Measurements from ENCODE around the gene DACH1.
"Not testable (repeated sequence)": the region's sequence is repeated elsewhere in the genome, so short reads cannot be mapped to it uniquely, and the experiment has no call there.

DACH1 gene

GRCh38 chr13:71867131-71867814 is at the start of gene DACH1:
TSS of gene DACH1 (minus strand) at chr13:71867204.
- Mint-ChIP-seq H3K9me3 (peaks cover 2% of the 10 kb centered on the region), H3K4me3 (peak within 1 kb of the TSS; percentile 52), H3K27me3 (peaks cover 21% of the 10 kb centered on the region), H3K4me1 (peaks cover 14% of the 10 kb centered on the region), H3K36me3 (no peaks in the 10 kb centered on the region), H3K27ac (no peak within 1 kb of the TSS)
- no peak for ATAC-seq (ENCODE audit: low read depth)
- DNase-seq (ENCODE audit: low spot score in 2 of 2) = no peak

DNA sequence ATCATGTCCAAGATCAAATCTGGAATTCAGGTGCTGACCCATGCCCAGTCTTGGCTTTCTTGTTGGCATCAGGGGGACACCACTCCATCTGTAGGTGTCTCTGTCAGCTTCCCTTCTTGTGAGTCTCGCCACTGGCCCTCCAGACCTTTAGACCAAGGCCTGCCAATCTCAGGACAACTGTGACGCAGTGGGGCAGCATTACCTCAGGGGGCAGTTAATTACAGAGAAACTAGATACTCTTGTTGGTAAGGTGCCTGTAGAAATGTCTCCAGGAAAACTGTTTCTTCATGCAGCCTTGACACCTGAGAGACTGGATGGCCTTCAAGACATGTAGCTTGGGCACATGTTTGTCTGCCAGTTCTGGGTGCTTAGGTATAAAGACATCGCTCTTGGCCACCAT is 46.7 kb upstream of the DACH1 start:
- H3K27ac Mint-ChIP-seq = no peak overlapping the region

DNA sequence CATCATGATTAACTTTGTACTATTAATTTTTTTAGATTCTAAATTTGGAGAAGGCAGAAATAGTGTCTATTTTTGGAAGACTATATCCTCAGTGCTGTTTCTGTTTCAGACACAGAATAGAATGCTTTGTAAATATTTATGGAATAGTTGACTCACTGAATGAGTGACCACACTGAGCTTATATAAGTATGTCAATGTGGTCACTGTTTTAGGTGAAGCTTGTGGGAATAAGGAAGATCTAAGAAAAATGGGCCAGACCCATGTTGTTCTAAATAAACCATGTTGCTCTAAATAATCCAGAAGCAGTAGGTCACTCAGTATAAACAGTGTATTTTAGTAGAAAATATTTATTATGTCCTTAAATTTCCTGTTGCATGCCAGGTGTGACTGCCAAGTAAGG is 45.5 kb upstream of the DACH1 start:
- no peak for DNase-seq (ENCODE audit: low spot score in 2 of 2)
- ATAC-seq (ENCODE audit: low read depth) = no peak
- H3K27me3 Mint-ChIP-seq = no peaks in the 10 kb centered on the region
- no peaks in the 10 kb centered on the region for H3K9me3 Mint-ChIP-seq
- no peaks in the 10 kb centered on the region for H3K4me1 Mint-ChIP-seq
- H3K27ac Mint-ChIP-seq = no peak overlapping the region
- H3K36me3 Mint-ChIP-seq = no peaks in the 10 kb centered on the region
- H3K4me3 Mint-ChIP-seq = no peak overlapping the region

More for the DNA sequence above, 46.7 kb upstream of the DACH1 start:
- no peak overlapping the region for H3K4me3 Mint-ChIP-seq
- no peaks in the 10 kb centered on the region for H3K36me3 Mint-ChIP-seq
- H3K9me3 Mint-ChIP-seq = no peaks in the 10 kb centered on the region
- ATAC-seq (ENCODE audit: low read depth) = no peak
- H3K27me3 Mint-ChIP-seq = no peaks in the 10 kb centered on the region
- H3K4me1 Mint-ChIP-seq = no peaks in the 10 kb centered on the region
- no peak for DNase-seq (ENCODE audit: low spot score in 2 of 2)

DNA sequence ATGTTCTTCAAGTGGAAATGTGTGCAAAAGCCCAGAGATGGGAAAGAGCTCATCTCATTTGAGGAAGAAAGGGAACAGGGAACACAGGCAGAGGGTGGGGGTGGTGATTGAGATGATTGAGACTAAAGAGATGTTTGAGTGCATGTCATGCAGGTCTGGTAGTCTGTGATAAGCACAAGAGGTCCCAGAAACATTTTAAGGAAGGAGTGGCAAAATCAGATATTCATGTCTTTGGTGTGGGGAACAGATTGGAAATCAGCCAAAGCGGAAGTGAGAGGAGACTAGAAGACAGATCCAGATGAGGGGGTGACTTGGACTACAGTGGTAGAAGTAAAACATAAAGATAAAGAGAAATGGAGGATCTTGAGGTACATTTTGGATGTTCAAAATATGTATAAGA is 39.4 kb upstream of the DACH1 start:
- no peak overlapping the region for H3K27ac Mint-ChIP-seq
- no peak overlapping the region for H3K4me3 Mint-ChIP-seq
- H3K4me1 Mint-ChIP-seq = no peaks in the 10 kb centered on the region
- H3K9me3 Mint-ChIP-seq = peaks cover 2% of the 10 kb centered on the region
- no peaks in the 10 kb centered on the region for H3K27me3 Mint-ChIP-seq
- no peaks in the 10 kb centered on the region for H3K36me3 Mint-ChIP-seq
- no peak for DNase-seq (ENCODE audit: low spot score in 2 of 2)
- ATAC-seq (ENCODE audit: low read depth) = no peak

DNA sequence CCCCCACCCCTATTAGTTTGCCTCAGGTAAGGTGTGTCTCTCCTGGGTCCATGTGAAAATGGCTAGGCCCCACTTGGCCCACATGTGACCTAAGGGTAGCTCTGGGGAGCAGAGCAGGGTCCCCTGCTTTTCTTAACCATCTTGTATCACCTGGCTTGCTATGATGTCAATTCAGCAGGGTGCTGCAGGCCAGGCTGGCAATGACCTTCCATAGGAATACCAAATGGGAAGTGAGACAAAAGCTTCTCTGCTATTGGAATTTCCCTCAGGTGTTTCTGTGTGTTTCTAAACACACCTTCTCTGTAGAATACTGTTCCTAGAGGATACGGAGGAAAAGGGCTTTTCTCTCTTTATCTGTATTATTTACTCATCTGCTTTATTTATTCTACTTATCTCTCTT is 35.7 kb upstream of the DACH1 start:
- no peak overlapping the region for H3K4me3 Mint-ChIP-seq
- peaks cover 3% of the 10 kb centered on the region for H3K9me3 Mint-ChIP-seq
- no peaks in the 10 kb centered on the region for H3K27me3 Mint-ChIP-seq
- ATAC-seq (ENCODE audit: low read depth) (no peak), DNase-seq (ENCODE audit: low spot score in 2 of 2) (no peak)
- H3K27ac Mint-ChIP-seq = no peak overlapping the region
- H3K36me3 Mint-ChIP-seq = no peaks in the 10 kb centered on the region
- H3K4me1 Mint-ChIP-seq = no peaks in the 10 kb centered on the region

GRCh38 chr13:71893506-71893905 is 26.5 kb upstream of the DACH1 start:
- not testable (repeated sequence) for H3K4me3 Mint-ChIP-seq; H3K4me1 Mint-ChIP-seq; H3K27me3 Mint-ChIP-seq; H3K9me3 Mint-ChIP-seq; ATAC-seq (ENCODE audit: low read depth); DNase-seq (ENCODE audit: low spot score in 2 of 2); H3K36me3 Mint-ChIP-seq; H3K27ac Mint-ChIP-seq

- no peaks in the 10 kb centered on the region for H3K4me1 Mint-ChIP-seq
- H3K27me3 Mint-ChIP-seq = no peaks in the 10 kb centered on the region
- H3K27ac Mint-ChIP-seq = no peak overlapping the region
- DNase-seq (ENCODE audit: low spot score in 2 of 2) (no peak), ATAC-seq (ENCODE audit: low read depth) (no peak)
- peaks cover 7% of the 10 kb centered on the region for H3K9me3 Mint-ChIP-seq
- H3K36me3 Mint-ChIP-seq = no peaks in the 10 kb centered on the region
- no peak overlapping the region for H3K4me3 Mint-ChIP-seq
These were observed 19.9 kb upstream of the DACH1 start for GRCh38 chr13:71886880-71887279.

DNA sequence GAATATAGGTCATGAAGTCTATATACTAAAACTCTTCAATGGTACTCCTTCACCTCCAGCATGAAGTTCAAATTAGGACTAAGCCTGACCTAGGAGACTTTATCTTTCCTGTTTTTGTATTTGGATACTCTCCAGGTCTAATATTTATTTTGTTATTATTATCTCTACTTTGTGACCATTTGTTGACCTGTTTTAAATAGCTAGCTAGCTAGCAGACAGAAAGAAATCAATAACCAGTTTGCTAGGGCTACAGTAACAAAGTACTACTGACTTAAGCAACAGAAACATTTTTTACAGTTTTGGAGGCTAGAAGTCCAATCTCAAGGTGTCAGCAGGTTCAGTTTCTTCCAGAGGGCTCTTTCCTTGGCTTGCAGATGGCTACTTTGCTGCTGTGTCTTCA is 15.1 kb upstream of the DACH1 start:
- H3K4me3 Mint-ChIP-seq = no peak overlapping the region
- H3K9me3 Mint-ChIP-seq = peaks cover 8% of the 10 kb centered on the region
- ATAC-seq (ENCODE audit: low read depth) = no peak
- H3K36me3 Mint-ChIP-seq = no peaks in the 10 kb centered on the region
- H3K27ac Mint-ChIP-seq = no peak overlapping the region
- H3K4me1 Mint-ChIP-seq = no peaks in the 10 kb centered on the region
- DNase-seq (ENCODE audit: low spot score in 2 of 2) = no peak
- no peaks in the 10 kb centered on the region for H3K27me3 Mint-ChIP-seq

GRCh38 chr13:71880753-71881541 is 13.9 kb upstream of the DACH1 start:
- Mint-ChIP-seq H3K27me3 (no peaks in the 10 kb centered on the region), H3K27ac (no peak overlapping the region), H3K9me3 (peaks cover 8% of the 10 kb centered on the region), H3K4me3 (no peak overlapping the region), H3K4me1 (no peaks in the 10 kb centered on the region), H3K36me3 (no peaks in the 10 kb centered on the region)
- DNase-seq (ENCODE audit: low spot score in 2 of 2) (no peak), ATAC-seq (ENCODE audit: low read depth) (no peak)

DNA sequence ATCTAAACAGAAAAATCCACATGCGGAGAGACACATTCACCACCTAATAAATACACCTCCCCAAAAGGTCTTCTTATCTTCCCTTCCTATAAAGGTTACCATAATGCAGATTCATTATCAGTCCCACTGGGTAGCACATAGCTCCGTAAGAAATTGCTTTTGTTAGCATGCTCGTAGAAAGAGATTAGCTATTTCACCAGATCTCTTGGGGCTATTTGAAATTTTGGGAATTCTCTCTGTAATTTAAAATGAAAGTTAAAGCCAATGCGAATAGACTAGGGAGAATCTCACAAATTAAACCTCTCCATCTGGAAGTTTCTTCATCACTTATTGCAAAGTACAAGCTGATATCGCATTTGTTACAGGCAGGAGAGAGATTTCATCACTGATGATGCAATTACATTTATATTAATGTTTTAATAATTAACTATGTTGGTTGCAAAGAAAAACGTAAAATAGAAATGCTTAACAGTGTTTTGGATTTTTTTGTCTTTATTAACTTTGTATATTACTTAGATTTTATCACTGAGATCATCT is 12.9 kb upstream of the DACH1 start:
- H3K4me1 Mint-ChIP-seq = no peaks in the 10 kb centered on the region
- no peaks in the 10 kb centered on the region for H3K27me3 Mint-ChIP-seq
- H3K4me3 Mint-ChIP-seq = no peak overlapping the region
- H3K27ac Mint-ChIP-seq = no peak overlapping the region
- peaks cover 5% of the 10 kb centered on the region for H3K9me3 Mint-ChIP-seq
- no peaks in the 10 kb centered on the region for H3K36me3 Mint-ChIP-seq
- DNase-seq (ENCODE audit: low spot score in 2 of 2) = no peak
- no peak for ATAC-seq (ENCODE audit: low read depth)

DNA sequence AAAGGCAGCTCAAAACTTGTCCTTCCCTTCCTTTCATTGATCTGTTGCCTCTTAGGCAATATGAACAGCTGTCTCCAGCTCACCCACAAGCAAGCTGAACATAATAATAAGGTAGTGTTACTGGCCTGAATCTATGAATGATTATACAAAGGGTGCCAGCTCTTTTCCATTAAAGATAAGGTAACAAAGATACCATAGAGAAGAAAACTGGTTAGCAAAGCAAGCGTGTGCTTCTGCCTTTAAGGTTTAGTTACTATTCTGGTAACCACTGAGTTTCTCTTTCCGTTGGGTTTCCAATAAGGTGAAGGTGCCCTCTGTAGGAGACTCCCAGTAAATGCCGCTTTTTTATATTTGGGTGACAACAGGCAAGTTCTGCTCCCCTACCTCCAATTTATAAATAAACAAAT is 12.1 kb upstream of the DACH1 start:
- H3K4me1 Mint-ChIP-seq = no peaks in the 10 kb centered on the region
- no peak overlapping the region for H3K27ac Mint-ChIP-seq
- ATAC-seq (ENCODE audit: low read depth) (no peak), DNase-seq (ENCODE audit: low spot score in 2 of 2) (no peak)
- peaks cover 4% of the 10 kb centered on the region for H3K9me3 Mint-ChIP-seq
- no peaks in the 10 kb centered on the region for H3K27me3 Mint-ChIP-seq
- no peaks in the 10 kb centered on the region for H3K36me3 Mint-ChIP-seq
- no peak overlapping the region for H3K4me3 Mint-ChIP-seq

- Mint-ChIP-seq H3K4me3 (no peak overlapping the region), H3K36me3 (no peaks in the 10 kb centered on the region), H3K27ac (no peak overlapping the region), H3K4me1 (no peaks in the 10 kb centered on the region), H3K27me3 (no peaks in the 10 kb centered on the region), H3K9me3 (peaks cover 3% of the 10 kb centered on the region)
- DNase-seq (ENCODE audit: low spot score in 2 of 2) (no peak), ATAC-seq (ENCODE audit: low read depth) (no peak)
These were observed 10.3 kb upstream of the DACH1 start for GRCh38 chr13:71877256-71877653.

DNA sequence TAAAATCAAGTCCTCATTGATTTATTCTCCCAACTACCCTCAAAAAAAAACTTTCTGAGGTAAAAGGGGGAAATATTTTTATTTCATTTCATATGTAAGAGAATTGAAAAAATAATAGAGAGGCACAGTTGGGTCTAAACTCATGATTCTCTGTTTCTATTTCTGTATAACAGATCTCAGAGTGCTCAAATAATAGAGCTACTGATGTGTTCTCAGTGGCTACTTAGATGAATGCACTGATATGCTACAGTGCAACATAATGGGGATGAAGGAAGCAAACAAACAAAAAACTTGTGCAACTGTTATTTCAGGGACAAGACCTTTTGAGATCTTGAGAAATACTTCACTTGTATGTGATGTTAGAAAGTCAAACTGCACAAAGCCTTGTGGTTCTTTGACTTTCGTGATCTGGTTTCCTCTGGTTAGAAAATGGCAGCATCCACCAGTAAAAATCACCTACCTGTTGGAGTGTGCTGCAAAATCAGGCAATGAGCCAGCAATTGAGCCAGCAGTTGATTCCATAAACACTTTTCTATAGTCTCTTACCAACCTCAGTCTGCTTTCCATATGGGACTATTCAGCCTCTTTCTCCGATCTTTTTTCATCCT is 9.7 kb upstream of the DACH1 start:
- no peaks in the 10 kb centered on the region for H3K27me3 Mint-ChIP-seq
- peaks cover 5% of the 10 kb centered on the region for H3K9me3 Mint-ChIP-seq
- no peak overlapping the region for H3K27ac Mint-ChIP-seq
- no peak overlapping the region for H3K4me3 Mint-ChIP-seq
- ATAC-seq (ENCODE audit: low read depth) (no peak), DNase-seq (ENCODE audit: low spot score in 2 of 2) (no peak)
- H3K36me3 Mint-ChIP-seq = no peaks in the 10 kb centered on the region
- no peaks in the 10 kb centered on the region for H3K4me1 Mint-ChIP-seq

DNA sequence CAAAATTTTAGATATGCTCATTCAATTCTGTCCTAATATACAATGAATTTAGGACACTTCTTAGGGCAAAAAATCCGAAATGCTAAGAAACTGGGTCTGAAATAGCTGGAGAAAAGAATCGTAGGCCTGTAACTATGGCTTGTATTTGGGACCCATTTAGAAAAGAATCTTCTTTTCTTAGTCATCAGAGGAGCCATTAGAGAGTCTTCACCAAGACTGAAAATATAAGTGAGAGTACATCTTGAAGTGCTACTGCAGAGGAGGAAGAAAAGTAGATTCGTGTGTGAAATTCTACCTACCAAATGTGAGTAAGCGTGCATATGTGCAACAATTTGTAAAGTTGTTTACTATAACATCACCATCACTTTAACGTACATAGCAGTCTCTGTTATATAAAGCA is 8.8 kb upstream of the DACH1 start:
- H3K4me3 Mint-ChIP-seq = no peak overlapping the region

More for the DNA sequence above, 8.8 kb upstream of the DACH1 start:
- ATAC-seq (ENCODE audit: low read depth) = no peak
- Mint-ChIP-seq H3K36me3 (no peaks in the 10 kb centered on the region), H3K27me3 (no peaks in the 10 kb centered on the region), H3K4me1 (no peaks in the 10 kb centered on the region), H3K27ac (no peak overlapping the region), H3K9me3 (peaks cover 4% of the 10 kb centered on the region)
- no peak for DNase-seq (ENCODE audit: low spot score in 2 of 2)

Measured in memory B cell (primary cell).